Astrocyte of the cerebellum (primary cell): ENCODE results near the gene SMAD6.
"Not testable (repeated sequence)": the region's sequence is repeated elsewhere in the genome, so short reads cannot be mapped to it uniquely, and the experiment has no call there.

Experiments used
- DNase-seq: peaks from one replicate; pipeline ENCODE4 v3.0.0-alpha.2; 2011; ENCODE audit warnings: low read depth
- H3K4me3 ChIP-seq: 2 replicates; pipeline ENCODE4 v1.5.1; 2011; ENCODE audit warnings: mild to moderate bottlenecking, low read depth, low read length, moderate library complexity
- in situ Hi-C: cut with HindIII; loops from 2 replicates; pipeline ENCODE4 v1.10.0; 2017; ENCODE audit warnings: low sequenced_read_pairs
- TF ChIP-seq, protein P1 (sequence below): IDR thresholded peaks from 2 replicates; pipeline ENCODE4 v1.5.1; 2012; ENCODE audit warnings: low read length, low read depth, moderate library complexity, mild to moderate bottlenecking; ENCODE audit errors: missing control alignments

Gene SMAD6

DNA sequence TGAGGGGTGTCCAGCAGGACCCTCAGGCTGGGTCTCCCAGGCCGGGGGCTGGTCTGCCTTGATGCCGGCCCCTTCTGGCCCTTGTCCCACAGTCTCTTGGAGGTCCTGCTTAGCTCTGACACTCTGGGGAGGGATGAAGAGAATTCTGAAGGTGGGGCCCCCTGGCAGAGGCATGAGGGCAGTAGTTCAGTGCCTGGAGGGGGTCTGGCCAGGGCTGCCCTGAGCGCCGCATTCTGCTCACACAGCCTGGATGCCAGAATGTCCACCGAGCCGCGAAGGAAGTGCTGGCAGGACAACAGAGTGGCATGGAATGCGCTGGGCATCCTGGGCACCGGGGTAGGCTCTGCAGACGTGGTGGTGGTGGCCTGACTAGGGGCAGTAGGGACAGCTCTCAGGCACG, 55.5 kb downstream of the SMAD6 start:
- TF ChIP-seq, protein P1, sequence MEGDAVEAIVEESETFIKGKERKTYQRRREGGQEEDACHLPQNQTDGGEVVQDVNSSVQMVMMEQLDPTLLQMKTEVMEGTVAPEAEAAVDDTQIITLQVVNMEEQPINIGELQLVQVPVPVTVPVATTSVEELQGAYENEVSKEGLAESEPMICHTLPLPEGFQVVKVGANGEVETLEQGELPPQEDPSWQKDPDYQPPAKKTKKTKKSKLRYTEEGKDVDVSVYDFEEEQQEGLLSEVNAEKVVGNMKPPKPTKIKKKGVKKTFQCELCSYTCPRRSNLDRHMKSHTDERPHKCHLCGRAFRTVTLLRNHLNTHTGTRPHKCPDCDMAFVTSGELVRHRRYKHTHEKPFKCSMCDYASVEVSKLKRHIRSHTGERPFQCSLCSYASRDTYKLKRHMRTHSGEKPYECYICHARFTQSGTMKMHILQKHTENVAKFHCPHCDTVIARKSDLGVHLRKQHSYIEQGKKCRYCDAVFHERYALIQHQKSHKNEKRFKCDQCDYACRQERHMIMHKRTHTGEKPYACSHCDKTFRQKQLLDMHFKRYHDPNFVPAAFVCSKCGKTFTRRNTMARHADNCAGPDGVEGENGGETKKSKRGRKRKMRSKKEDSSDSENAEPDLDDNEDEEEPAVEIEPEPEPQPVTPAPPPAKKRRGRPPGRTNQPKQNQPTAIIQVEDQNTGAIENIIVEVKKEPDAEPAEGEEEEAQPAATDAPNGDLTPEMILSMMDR: no peak
- DNase-seq: no peak
- in situ Hi-C loops: no loop called here
- H3K4me3 ChIP-seq: no peak overlapping the region

DNA sequence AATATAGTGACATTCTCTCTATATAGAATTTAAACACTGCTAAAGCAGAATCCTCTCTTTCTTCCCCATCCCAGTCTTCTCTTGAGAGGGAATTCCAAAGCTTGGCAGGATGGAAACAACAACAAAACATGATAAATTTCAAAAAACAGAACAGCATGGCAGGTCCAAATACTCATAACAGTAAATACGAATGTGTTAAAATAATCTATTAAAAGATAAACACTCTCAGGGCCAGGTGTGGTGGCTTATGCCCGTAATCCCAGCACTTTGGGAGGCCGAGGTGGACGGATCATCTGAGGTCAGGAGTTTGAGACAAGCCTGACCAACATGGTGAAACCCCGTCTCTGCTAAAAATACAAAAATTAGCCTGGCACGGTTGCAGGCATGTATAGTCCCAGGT, 56.2 kb downstream of the SMAD6 start:
- in situ Hi-C loops, DNase-seq, H3K4me3 ChIP-seq: not testable (repeated sequence)

DNA sequence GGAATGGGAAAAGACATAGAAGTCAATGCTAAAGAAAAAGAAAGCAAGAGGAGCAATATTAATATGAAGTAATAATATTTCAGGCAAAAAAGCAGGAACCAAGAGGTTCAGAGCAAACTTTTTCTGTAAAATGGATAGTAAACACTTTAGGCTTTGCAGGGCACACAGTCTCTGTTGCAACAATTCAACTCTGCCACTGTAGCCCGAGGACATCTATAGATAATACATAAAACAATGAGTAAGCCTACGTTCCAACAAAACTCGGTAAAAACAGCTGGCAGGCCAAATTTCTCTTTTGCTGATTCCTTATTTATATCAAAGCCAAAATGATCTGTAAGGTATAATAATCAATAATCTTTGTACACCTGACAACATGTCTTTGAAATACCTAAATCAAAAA, 56.8 kb downstream of the SMAD6 start:
- TF ChIP-seq, protein P1: no peak
- in situ Hi-C loops: no loop called here
- no peak for DNase-seq
- no peak overlapping the region for H3K4me3 ChIP-seq

DNA sequence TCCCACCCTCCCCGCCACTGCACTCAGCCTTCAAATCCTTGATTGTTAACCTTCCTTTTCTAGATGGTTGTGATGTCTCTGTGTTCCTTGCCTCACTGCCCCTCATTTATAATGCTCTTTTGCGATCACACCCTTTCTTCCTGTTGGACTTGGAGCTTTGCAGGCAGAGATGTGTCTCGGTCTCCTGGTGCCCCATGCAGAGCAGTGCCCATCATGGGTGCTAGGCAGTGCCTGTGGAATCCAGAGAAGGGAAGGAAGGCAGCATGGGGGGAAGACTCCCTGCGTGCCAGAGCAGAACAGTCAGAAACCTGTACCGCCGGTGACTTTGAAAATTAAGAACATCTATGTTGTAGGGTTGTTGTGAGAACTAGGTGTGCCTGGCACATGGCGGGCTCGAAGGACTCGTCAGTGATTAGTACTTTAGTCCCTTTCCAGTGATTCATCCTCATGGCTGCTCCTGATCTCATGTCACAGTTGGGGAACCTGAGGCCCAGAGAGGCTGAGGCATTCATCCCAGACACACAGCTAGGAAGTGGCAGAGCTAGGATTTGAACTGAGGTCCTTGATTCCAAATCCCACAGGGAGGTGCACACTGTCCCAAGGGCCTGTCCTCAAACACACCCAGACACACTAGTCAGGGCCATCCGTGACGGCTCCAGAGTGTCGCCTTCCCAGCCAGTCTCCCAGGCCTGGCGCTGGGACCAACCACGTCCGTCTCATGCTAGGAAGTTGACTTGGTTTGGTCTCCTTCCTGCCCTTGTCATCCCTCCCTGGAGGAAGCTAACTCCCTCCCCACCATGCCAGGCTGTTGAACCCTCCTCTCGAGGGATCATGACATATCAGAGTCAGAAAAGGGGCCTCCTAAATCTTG, 58.3 kb downstream of the SMAD6 start:
- H3K4me3 ChIP-seq: no peak overlapping the region
- TF ChIP-seq, protein P1: no peak
- no peak for DNase-seq
- in situ Hi-C loops: no loop called here

DNA sequence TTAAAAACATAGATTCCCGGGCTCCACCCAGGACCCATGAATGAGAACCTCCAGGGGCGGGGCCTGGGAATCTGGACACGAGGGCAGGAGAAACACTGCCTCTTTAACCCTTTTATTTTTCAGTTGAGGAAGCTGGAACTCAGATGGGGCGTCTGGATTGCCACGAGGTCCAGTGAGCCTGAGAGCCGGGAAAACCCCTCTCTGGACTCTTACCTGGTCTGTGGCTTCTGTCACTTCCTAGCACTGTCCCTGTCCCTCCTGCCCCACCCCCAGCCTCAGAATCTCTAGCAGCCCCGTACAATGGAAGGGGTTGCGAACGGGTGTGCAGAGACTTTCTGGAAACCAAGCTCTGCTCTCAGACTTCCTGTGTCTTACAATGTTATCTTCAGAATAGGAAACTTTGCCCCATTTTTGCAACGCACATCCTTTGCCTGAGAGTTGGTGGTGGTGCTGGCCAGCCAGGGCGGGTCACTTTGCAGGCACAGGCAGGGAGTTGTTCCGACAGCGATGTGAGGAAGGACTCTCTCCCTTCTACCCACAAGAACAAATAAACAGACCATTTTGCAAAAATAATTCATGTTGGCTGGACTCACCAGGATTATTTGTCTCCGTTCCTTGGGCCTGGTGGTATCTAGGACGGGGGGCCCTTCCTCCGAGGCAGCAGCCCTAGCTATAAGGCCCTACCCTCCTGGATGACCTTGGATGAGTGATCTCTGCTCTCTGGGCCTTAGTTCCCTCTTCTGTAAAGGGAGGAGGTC, 59.1 kb downstream of the SMAD6 start:
- in situ Hi-C loops: no loop called here
- no peak overlapping the region for H3K4me3 ChIP-seq
- TF ChIP-seq, protein P1: no peak
- DNase-seq: no peak

DNA sequence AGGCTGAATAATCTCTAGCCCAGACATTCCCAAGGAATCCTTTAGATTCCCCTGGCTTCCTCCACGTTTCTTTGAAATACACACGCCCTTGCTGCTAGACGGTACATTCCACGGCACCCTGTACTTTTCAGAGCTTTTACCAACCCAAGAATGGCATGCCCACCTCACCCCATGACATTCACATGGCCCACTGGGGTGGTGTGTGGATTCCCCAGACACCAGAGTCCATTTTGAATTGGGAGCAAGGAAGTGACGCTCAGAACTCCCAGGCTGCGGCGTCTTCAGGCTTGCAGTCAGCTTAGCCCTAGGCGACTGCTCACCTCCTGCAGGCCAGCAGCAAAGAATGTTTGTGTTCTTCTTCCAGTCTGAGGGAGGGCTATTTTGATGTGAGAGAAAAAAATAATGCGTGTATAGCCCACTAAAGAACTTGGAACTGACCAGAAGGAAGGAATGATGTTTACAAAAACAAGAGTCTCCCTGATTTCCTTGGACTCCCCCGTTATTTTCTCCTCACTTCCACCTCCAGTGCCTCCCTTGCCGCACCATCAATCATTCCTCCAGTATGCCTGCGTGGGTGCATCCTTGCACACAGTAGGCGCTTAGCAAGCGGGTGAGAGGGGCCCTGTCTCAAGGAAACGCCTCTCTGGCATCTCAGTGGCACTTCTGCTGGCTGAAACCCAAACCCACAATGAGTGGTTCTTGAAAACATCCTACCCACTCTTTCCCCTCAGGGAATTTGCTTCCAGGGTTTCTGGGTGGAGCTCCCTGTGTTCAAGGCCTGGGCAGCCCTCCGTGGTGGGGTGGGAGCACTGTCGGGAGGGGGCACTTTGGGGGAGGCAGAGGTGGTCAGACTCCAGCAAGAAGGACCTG, 59.9 kb downstream of the SMAD6 start:
- H3K4me3 ChIP-seq: no peak overlapping the region
- TF ChIP-seq, protein P1: no peak
- in situ Hi-C loops: no loop called here
- no peak for DNase-seq
